ENCODE results near the gene SNAI3.

SNAI3 gene

DNA sequence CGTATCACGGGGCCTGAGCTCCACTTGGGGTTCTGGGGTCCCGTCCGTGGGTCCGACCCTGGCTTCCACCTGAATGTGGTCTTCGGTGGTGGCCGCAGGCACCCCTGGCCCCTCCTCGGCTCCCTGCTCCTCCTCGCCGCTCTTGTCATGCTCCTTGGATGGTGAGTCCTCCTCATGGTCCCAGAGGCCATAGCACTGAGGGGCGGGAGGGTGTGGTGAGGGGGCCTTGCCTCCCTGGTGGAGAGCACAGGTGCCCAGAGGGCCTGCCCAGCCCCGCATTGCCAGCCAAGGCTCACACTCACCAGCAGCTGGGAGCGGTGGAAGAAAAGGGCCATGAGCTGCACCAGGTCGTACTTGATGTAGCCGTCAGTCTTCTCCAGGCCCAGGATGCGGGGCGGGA, 34.9 kb upstream of the SNAI3 start:
- DNase-seq, result no peak

DNA sequence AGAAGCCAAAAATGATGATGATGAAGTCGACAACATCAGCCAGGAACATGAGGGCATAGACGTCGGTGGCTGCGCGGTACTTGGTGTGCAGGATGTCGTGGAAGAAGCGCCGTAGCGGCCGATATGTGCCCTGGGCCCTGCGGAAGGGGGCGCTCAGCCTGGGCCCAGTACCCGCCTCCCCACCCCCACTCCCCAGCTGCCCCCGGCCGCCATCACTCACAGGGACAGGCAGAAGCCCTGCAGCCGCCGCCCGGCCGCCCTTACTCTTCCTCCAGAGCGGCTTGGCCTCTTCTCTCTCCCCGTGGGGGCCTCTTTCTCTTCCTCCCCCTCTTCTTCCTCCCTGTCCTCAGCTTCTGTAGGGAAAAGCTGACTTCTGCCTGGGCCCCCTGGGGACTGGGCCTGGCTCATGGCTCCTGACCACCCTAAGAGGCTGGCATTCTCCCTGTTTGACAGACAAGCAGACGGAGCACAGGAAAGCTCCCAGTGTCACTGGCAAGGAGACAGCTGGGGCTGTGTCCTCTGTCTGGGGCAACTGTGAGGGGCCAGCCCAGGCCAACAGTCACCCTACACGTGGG, 34.2 kb upstream of the SNAI3 start:
- no peak for DNase-seq

DNA sequence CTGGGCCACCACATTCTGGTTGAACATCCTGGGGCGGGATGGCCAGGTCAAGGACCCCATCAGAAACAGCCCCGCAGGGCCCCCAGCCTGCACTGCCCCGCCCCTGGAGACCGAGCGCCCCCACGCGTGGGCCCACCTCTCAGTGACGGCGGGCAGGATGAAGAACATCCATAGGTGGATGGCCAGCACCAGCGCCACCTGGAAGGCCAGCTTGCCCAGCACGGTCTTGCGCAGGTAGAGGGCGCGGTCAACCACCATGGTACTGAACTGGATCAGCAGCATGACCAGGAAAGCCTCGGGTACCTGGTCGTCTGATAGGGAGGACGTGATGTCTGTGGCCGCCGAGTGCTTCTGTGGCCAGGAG, 33.6 kb upstream of the SNAI3 start:
- DNase-seq, result no peak

DNA sequence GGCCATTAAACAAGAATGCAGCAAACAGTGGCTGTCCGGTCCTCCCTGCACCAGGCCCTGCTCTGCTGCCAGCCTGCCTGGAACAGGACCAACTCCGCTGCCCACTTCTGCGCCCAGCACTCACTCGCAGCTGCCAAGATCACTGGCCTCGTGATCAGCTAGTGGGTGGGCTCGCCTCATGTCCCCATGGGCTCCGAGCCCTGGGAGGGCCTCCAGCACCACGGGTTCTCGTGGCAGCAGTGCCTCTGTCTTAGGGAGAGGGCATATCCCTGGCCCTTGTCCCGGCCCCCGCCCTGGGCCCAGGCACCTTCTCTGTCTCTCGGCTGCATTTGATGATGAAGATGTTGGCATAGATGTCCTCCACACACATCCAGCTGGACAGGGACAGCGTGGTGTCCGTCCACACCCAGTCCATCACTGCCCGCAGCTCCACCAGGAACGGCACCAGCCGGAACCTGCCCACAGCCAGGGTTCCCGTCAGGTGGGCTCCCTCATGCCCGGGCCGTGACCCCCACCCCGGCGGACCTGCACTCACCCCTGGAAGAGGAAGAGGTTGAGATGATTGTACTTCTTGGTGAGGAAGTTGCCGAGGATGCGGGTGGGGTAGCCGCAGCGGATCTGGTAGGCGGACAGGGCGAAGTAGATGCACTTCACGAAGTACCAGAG, 33.1 kb upstream of the SNAI3 start:
- DNase-seq, result no peak

DNA sequence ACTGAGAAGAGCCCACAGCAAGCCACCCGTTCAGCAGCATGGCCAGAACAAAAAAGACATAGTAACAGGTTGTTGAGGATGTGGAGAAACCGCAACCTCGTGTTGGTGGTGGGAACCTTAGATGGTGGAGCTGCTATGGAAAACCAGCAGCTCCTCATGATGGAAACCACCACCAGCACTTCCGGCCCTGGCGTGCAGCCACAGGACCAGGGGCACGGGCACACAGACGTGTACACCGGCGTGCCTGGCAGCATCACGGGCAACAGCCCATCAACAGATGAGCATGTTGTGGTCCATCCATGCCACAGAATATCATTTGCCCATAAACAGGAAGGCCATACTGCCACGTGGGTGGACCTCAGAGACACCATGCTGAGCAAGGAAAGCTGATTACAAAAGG, 31.9 kb upstream of the SNAI3 start:
- no peak for DNase-seq

DNA sequence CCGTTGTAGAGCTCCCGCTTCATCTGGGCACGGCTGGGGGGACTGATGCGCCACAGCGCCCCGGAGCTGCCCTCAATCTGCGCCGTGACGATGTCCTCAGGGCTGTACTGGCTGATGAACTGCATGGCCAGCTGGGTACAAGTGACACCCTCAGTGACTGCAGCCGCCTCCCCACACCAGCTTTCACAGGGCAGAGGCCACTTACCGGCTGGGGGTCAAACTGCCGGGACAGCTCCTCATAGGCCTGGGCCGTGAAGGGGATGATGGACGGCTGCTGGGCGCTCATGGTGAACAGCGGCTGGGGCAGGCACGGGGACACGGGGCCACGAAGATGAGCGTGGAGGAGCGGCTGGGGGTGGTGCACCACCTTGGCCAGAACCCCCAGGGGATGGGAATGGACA, 30.3 kb upstream of the SNAI3 start:
- DNase-seq, result no peak

DNA sequence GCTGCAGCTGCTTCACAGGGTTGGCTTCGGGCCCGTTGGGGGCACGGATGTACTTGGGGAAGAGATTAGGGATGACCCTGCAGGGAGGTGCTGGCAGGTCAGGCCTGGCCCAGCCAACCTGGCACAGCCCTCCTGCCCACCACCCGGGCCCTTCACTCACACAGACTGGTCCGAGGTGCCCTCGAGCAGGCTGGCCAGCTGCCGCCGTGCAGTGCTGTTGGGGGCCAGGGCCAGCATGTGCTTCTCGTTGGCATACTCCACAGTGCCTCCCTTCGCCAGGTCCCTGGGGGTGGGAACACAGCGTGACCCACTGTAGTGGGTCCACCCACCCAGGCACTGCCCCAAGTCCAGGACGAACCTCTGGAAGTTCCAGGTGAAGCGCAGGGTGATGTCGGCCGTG, 29.9 kb upstream of the SNAI3 start:
- no peak for DNase-seq

DNA sequence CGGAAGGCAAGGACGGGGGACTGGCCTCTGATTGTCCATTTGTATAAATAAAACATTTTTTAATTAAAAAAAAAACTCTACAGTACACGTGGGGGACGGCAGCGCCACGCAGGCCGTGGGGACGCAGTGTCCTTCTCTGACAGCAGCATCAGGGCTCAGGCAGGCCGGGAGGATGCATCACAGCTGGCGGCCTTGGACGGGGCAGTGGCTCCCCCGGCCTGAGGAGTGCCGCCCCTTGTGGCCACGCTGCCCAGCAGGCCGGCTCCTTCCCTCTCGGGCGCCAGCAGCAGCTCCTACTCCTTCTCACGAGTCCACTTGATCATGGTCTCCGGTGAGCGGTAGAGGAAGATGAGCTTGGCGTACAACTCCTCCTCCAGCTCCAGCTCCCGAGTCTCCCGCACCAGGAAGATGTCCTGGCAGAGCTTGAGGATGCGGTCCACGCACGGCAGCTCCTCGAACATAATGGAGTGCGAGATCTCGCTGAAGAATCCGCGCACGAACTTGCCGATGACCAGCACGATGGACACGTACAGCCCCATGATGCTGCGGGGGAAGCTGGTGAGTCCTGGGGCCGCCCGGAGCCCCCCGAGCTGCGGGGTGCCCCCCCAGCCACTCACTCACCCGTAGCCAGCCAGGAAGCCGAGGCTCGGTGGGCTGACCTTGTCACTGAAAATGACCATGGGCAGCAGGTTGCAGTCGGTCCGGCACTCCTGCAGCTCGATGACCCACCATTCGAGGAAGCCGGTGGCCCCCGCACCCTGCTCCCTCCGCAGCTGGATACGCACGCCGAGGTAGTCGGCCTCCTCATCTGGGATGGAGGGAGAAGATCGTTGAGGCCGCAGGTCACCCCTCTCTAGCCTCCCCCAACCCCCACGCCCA, 29.2 kb upstream of the SNAI3 start:
- DNase-seq, result no peak

DNA sequence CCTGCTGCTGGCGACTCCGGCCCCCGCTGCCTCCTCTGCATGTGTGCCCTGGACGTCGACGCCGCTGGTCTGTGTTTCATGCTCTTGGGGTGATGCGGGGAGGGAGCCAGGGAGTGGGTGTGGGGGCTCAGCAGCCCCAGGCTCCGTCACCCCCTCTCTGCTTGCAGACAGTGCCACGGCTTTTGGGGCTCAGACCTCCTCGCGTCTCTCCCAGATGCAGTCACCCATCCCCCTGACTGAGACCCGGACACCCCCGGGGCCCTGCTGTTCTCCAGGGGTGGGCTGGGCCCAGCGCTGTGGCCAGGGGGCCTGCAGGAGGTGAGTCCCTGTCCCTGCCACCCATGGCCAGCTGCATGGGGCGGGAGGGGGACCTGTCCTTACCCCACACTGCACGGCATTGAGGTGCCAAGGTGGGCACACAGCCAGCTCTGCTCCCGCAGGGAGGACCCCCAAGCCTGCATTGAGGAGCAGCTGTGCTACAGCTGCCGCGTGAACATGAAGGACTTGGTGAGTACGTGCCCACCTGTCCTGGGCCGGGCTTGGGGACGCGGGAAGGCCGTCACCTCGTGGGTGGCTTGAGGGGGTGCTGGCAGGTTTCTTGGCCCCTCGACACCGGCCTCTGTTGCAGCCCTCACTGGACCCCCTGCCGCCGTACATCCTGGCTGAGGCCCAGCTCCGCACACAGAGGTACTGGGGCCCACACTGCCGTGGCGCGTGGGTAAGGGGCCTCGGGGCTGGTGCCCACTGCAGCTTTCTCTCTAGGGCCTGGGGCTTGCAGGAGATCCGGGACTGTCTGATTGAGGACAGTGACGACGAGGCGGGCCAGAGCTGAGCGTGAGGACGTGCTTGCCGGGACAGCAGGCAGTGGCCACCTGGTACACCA, 28.4 kb upstream of the SNAI3 start:
- no peak for DNase-seq

DNA sequence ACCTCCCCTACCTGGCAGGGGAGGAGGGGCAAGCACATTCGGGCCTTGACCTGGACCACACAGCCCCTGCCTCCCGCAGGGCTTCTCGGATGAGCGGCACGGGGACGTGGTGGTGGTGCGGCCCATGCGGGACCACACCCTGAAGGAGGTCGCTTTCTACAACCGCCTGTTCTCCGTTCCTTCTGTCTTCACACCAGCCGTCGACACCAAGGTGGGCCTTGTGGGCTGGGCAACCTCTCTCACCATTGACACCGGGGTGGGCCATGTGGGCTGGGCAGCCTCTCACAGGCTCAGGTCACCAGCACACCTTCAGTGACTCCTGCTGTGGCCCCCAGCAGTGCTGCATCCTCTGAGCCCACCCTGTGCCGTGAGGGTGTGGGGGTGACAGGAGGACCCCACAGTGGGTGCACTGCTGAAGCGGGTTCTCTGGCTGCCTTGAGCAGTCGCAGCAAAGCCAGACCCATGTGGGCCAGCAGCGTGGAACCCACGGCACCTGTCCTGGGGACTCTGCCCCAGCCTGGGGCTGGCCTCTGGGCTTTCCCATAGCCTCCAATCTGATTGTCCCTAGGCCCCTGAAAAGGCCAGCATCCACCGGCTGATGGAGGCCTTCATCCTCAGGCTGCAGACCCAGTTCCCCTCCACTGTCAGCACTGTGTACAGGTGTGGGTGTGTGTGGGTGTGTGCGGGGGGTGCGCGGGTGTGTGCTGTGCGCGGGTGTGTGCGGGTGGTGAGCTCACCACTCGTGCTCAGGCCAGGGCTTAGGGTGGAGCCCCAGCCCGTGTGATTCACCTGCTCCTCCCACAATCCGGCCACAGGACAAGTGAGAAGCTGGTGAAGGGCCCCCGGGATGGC, 27.5 kb upstream of the SNAI3 start:
- no peak for DNase-seq

DNA sequence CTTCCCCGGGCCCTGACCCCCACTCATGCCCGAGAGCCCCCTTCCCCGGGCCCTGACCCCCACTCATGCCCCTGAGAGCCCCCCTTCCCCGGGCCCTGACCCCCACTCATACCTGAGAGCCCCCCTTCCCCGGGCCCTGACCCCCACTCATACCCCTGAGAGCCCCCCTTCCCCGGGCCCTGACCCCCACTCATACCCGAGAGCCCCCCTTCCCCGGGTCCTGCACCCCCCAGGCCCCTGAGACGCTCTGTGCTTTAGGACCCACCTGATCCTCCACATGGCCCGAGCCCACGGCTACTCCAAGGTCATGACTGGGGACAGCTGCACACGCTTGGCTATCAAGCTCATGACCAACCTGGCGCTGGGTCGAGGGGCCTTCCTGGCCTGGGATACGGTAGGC, 26.7 kb upstream of the SNAI3 start:
- no peak for DNase-seq

DNA sequence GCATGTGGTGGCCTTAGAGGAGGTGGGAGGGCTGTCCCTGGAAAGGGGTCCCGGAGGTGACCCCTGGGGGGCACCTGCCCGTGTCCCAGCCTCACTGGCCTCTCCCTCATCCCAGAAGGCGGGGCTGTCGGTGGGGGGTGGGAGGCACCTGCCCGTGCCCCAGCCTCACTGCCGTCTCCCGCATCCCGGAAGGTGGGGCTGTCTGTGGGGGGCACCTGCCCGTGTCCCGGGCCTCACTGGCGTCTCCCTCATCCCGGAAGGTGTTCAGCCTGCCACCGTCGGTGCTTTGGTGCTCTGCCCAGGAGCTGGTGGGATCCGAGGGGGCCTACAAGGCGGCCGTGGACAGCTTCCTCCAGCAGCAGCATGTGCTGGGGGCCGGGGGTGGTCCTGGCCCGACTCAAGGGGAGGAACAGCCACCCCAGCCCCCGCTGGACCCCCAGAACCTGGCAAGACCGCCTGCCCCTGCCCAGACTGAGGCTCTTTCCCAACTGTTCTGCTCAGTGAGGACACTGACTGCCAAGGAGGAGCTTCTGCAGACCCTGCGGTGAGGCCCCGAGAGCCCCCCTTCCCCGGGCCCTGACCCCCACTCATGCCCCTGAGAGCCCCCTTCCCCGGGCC, 26.2 kb upstream of the SNAI3 start:
- DNase-seq, result no peak

DNA sequence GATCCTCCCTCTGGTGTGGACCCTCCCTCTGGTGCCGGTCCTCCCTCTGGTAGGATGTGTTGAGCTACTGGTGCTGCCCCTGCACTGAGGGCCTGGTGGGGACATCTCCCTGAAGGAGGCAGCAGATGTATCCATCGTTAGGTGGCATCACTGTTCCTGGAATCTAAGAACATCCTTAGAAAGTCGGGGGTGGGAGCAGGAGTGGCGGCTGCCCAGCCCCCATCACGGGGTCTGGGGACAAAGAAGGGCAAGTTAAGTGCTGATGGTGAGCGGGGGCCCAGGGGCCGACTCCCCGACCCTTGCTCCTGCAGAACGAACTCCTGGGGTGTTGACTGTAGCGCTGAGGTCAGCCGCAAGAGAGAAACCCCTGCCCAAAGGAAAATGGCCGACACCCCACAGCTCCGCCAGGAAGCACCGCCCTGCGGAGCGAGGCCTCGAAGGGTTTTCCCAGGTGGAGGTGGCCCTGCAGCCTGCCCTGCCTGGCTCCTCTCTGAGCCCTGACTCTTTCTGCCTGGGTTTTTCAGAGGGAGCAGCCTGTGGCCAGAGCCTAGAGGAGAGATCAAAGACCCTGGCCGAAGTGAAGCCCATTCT, 25.5 kb upstream of the SNAI3 start:
- no peak for DNase-seq

DNA sequence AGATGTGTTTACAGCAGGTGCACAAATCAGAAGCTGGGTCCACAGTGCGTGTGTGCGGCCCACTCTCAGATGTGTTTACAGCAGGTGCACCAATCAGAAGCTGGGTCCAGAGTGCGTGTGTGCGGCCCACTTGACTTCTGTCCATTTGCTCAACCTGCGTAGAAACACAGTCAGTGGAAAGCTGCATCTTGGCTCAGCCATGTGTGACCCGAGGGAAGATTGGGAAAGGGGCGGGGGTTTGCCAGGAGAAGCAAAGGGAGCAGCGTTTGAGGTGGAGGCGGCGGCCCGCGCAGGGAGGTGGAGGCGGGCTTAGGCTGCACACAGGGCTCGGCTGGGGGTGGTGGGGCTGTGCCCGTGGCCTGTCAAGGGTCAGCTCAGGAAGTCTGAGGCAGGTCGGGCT, 24.2 kb upstream of the SNAI3 start:
- DNase-seq, result no peak

DNA sequence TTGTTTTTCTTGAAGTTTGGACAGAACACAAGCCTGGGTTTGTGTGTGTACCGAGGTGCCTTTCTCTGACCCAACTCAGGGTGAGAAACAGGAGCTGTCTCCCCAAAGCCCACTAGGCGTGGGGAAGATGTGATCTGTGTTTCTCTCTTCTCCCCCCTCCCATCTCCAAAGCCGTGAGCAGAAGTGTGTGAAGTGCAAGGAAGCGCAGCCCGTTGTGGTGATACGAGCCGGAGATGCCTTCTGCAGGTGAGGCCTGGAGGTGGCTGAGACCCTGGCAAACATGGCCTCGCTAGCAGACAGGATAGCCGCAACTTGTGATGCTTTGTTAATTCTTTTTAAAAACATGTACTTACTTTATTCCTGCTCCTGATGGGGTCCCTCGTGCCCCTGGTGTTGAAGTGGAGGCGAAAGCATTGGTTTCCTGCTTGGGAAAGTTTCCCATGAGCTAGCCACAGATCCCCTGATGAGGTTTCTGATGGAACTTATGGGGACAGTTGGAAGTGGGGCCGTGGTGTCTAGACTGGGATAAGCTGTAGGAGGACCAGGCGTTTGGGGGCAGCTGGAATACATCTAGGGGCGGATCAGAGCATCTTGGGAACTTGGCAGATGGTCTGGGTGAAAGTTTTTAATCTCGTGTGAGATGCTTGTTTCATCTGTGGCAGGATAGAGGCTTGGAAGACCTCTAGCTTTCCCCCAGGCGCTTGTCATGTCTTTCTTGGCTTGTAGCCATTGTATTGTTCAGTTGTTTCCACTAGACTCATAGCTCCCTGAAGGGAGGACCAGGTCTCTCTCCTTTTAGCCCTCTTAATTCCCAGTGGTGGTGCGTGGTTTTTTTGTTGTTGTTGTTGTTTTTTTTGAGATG, 20.9 kb upstream of the SNAI3 start:
- no peak for DNase-seq

DNA sequence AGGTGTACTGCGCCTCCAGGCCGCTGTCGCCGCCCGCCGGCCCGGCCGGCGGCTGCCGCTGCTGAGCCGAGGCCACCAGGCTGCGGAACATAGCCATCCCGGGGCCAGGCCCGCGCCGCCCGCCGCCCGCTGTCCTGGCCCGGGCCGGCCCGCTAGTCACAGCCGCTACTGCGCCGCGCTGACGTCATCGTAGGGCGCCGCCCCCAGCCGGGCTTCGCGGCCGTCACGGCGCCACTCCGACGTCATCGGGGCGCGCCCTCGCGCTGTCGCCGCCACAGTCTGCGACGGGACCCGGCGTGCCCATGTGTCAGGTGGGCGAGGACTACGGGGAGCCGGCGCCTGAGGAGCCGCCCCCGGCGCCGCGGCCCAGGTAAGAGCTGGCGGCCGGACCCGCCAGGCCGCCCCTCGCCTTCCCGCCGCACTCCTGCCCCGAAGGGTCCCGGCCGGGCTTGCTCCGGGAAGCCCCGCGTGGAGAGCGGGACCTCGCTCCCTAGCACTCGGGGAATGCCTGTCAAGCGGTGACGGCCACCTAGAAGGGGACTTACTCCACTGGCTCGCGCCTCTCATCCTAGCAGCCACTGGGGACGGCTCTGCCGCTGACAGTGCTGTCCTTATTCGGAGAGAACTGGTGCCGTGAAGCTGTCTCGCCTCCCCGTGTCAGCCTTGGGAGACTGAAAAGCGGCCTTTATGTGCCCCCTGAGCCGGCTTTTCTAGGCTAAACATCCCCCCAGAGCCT, 20.1 kb upstream of the SNAI3 start, which contains the start of the genes CTU2 and RNF166:
CTU2 (plus strand) TSS at position 275 of the 736 bp plus-strand sequence; CDS start at position 303, 28 bp downstream.
RNF166 (minus strand) TSS at position 180 of the 736 bp plus-strand sequence; CDS start at position 97, 83 bp downstream.
- peak; percentile 56 to 78 for DNase-seq

DNA sequence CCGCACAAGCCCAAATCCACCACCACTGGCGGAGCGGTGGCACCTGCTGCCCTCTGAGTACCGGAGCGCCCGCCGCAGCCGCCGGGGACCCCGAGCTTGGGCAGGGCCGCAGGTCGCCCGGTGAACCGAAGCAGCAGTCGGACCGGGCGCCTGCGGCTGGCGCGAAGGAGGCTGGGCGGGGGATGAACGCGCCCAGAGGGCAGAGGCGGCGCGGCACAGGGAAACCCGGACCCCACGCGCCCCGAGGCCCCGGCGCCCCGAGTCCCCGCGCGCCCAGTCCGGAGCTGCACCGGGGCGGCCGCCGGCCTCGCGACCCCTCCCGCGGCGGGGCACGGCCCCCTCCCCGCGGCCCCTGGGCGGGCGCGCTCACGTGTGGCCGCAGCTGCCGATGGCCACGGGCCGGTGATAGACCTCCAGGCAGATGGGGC, 19.5 kb upstream of the SNAI3 start:
- no peak for DNase-seq

DNA sequence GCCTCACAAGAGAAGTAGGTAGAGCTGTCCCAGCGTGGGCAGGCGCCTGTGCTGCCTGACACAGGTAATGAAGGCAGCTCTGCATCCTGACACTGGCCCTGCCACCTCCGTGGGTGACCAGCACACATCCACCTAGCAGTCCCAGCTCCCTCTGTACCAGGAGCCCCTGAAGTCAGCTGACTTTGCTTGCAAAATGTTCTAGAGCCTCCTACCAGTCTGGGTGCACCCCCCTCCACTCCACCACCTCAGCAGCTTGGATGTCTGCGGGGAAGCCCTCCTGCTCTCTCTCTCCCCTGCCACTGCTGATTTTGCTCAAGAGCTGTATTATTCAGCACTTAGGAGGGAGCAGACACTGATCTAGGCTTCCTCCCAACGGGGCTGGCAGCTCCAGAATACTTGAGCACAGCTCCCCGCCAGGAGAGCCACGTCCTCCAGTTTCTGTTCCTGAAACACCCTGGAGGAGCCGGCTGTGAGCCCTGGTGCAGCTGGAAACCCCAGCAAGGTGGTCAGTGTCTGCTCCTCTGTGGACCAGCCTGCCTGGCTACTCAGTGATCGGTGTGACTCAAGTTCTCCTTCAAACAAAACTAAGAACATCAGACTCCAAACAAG, 18.9 kb upstream of the SNAI3 start:
- no peak for DNase-seq
